ENCODE data around the gene MCC. TPM values are rescaled to one million over a fixed set of nuclear protein-coding genes. Genes with fewer than 3 reads are reported as not detected.

MCC gene
- total and polyA plus RNA-seq, 2 donors (not counting 1 experiment from before 2014, with no cell fraction given): 0.09 to 0.32 TPM

DNA sequence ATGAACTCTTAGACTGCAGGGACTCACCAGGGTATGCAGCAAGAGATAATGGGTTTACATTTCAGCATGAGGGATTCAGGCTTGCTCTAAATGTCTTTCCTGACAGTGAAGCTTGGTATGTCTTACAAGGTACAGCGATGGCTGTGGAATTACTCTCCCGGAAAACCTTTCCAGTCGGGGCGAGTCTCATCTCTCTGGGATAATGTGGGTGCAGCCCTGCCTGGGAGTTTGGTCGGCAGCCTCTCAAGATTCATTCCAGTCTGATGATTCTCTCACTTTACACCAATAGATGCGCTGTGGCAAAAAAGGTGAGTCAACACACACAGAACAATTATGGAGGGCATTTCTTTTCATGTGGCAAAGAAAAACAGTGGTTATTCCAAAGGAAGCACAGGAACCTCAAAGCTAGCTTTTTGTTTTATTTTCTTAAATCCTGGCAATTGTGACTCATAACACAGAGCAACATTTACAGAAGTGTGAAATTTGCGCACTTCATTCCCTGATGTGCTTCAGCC is 321.3 kb downstream of the MCC start:
- Histone ChIP-seq H3K4me3 (ENCODE audit: control extremely low read depth in 1 of 5, extremely low read depth in 1 of 5, insufficient read depth in 1 of 5, low read depth in 2 of 5, low read length in 4 of 5) (no peak overlapping the region), H3K4me2 (replicated peaks; ENCODE audit: low read depth, low read length, poor library complexity, severe bottlenecking) (no peak overlapping the region), H3K9ac (ENCODE audit: low read length) (no peak overlapping the region), H3K36me3 (replicated peaks in 1 of 2; ENCODE audit: control extremely low read depth in 1 of 2, control insufficient read depth in 1 of 2, extremely low read depth in 1 of 2, insufficient read depth in 2 of 2, low read length in 1 of 2) (no peaks in the 10 kb centered on the region), H3K9me3 (ENCODE audit: control extremely low read depth in 1 of 3, control insufficient read depth in 2 of 3, insufficient read depth in 1 of 3, low read length in 2 of 3) (no peaks in the 10 kb centered on the region), H3K27ac (ENCODE audit: low read length in 2 of 2) (no peak overlapping the region), H2AFZ (ENCODE audit: insufficient read depth, low read depth, low read length, poor library complexity, severe bottlenecking) (no peak overlapping the region), H3K27me3 (replicated peaks in 1 of 4; ENCODE audit: control extremely low read depth in 1 of 4, control insufficient read depth in 3 of 4, insufficient read depth in 4 of 4, low read length in 3 of 4) (peaks cover 0 to 3% (median 0%) of the 10 kb centered on the region in 4 experiments), H3K4me1 (ENCODE audit: control insufficient read depth in 2 of 2, insufficient read depth in 2 of 2, low read length in 2 of 2) (no peaks in the 10 kb centered on the region), H4K20me1 (ENCODE audit: control insufficient read depth, insufficient read depth, low read length, poor library complexity, severe bottlenecking) (no peaks in the 10 kb centered on the region), H3K79me2 (ENCODE audit: control insufficient read depth, insufficient read depth, low read length) (no peaks in the 10 kb centered on the region)
- Mint-ChIP-seq H3K4me3 (no peak overlapping the region), H3K27ac (no peak overlapping the region), H3K9me3 (ENCODE audit: insufficient read depth) (no peaks in the 10 kb centered on the region), H3K27me3 (peaks cover 21% of the 10 kb centered on the region), H3K4me1 (no peaks in the 10 kb centered on the region)
- no peak for DNase-seq
- TF ChIP-seq, protein P1, sequence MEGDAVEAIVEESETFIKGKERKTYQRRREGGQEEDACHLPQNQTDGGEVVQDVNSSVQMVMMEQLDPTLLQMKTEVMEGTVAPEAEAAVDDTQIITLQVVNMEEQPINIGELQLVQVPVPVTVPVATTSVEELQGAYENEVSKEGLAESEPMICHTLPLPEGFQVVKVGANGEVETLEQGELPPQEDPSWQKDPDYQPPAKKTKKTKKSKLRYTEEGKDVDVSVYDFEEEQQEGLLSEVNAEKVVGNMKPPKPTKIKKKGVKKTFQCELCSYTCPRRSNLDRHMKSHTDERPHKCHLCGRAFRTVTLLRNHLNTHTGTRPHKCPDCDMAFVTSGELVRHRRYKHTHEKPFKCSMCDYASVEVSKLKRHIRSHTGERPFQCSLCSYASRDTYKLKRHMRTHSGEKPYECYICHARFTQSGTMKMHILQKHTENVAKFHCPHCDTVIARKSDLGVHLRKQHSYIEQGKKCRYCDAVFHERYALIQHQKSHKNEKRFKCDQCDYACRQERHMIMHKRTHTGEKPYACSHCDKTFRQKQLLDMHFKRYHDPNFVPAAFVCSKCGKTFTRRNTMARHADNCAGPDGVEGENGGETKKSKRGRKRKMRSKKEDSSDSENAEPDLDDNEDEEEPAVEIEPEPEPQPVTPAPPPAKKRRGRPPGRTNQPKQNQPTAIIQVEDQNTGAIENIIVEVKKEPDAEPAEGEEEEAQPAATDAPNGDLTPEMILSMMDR (IDR thresholded peaks at IDR 0.05): no peak
- no peak for TF ChIP-seq EZH2 (IDR thresholded peaks at IDR 0.05; ENCODE audit: borderline replicate concordance, insufficient read depth, low read depth, low read length, poor library complexity, severe bottlenecking)
- ATAC-seq (ENCODE audit: low read depth): no peak
- intact Hi-C loops (cut with micrococcal nuclease): no loop called here
- POLR2A ChIA-PET: no interaction called here
- WGBS (ENCODE audit: insufficient coverage): 100% methylated on average over 5 of the region's 7 CpGs
- CTCF ChIA-PET: no interaction called here

DNA sequence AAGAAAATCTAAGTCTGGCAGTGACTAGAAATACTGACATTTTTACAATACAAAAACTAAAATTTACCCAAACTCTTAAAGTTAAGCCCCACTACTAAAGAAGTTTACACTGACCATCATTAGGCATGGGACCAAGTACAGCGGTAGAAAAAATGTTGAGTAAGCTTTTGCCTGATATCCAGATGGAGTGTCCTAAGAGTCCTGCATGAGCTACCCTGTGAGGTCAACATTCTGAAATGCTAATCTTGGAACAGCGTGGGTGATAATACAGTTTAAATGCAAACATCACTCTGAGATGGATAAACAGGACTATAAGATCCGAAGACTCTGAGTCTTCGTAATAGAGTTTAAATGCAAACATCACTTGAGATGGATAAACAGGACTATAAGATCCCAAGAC is 322.0 kb downstream of the MCC start:
- Histone ChIP-seq H3K4me1 (ENCODE audit: control insufficient read depth in 2 of 2, insufficient read depth in 2 of 2, low read length in 2 of 2) (no peaks in the 10 kb centered on the region), H3K9me3 (ENCODE audit: control extremely low read depth in 1 of 3, control insufficient read depth in 2 of 3, insufficient read depth in 1 of 3, low read length in 2 of 3) (no peaks in the 10 kb centered on the region), H3K27me3 (replicated peaks in 1 of 4; ENCODE audit: control extremely low read depth in 1 of 4, control insufficient read depth in 3 of 4, insufficient read depth in 4 of 4, low read length in 3 of 4) (peaks cover 0 to 3% (median 0%) of the 10 kb centered on the region in 4 experiments), H3K79me2 (ENCODE audit: control insufficient read depth, insufficient read depth, low read length) (no peaks in the 10 kb centered on the region), H4K20me1 (ENCODE audit: control insufficient read depth, insufficient read depth, low read length, poor library complexity, severe bottlenecking) (no peaks in the 10 kb centered on the region), H3K4me2 (replicated peaks; ENCODE audit: low read depth, low read length, poor library complexity, severe bottlenecking) (no peak overlapping the region), H3K27ac (ENCODE audit: low read length in 2 of 2) (no peak overlapping the region), H2AFZ (ENCODE audit: insufficient read depth, low read depth, low read length, poor library complexity, severe bottlenecking) (no peak overlapping the region), H3K36me3 (replicated peaks in 1 of 2; ENCODE audit: control extremely low read depth in 1 of 2, control insufficient read depth in 1 of 2, extremely low read depth in 1 of 2, insufficient read depth in 2 of 2, low read length in 1 of 2) (no peaks in the 10 kb centered on the region), H3K4me3 (ENCODE audit: control extremely low read depth in 1 of 5, extremely low read depth in 1 of 5, insufficient read depth in 1 of 5, low read depth in 2 of 5, low read length in 4 of 5) (no peak overlapping the region), H3K9ac (ENCODE audit: low read length) (no peak overlapping the region)
- no peak overlapping the region for H3K4me3 Mint-ChIP-seq
- no peak overlapping the region for H3K27ac Mint-ChIP-seq
- H3K27me3 Mint-ChIP-seq: peaks cover 21% of the 10 kb centered on the region
- ChIA-PET CTCF (no interaction called here), POLR2A (no interaction called here)
- H3K4me1 Mint-ChIP-seq: no peaks in the 10 kb centered on the region
- no peaks in the 10 kb centered on the region for H3K9me3 Mint-ChIP-seq (ENCODE audit: insufficient read depth)
- ATAC-seq (ENCODE audit: low read depth) (no peak), DNase-seq (no peak)
- TF ChIP-seq EZH2 (IDR thresholded peaks at IDR 0.05; ENCODE audit: borderline replicate concordance, insufficient read depth, low read depth, low read length, poor library complexity, severe bottlenecking): no peak
- intact Hi-C loops (cut with micrococcal nuclease): no loop called here
- 100% methylated on average over 4 of the region's 4 CpGs for WGBS (ENCODE audit: insufficient coverage)

All from B cell (primary cell).